ENCODE measurements around the gene GBA2.

- TF ChIP-seq POLR2AphosphoS5 (IDR thresholded peaks at IDR 0.05; ENCODE audit: low read depth) (no peak), CTCF (IDR thresholded peaks at IDR 0.05; ENCODE audit: insufficient read depth, low read length) (no peak), GABPA (IDR thresholded peaks at IDR 0.05; ENCODE audit: low read depth) (no peak)
Observed at GRCh38 chr9:35766997-35767396, 18.0 kb upstream of the GBA2 start.
